Airway epithelial cell (primary cell): ENCODE results near the gene CTTNBP2NL. TPM values are rescaled to one million over a fixed set of nuclear protein-coding genes. Genes with fewer than 3 reads are reported as not detected.

ENCODE experiments used
- total RNA-seq: library from RNA; depleted of rRNA; stranded (reverse); fragments of >200 nt; gene quantifications from 2 replicates; pipeline ENCODE4 v1.2.3, GENCODE V29; 2015

The CTTNBP2NL gene, protein sequence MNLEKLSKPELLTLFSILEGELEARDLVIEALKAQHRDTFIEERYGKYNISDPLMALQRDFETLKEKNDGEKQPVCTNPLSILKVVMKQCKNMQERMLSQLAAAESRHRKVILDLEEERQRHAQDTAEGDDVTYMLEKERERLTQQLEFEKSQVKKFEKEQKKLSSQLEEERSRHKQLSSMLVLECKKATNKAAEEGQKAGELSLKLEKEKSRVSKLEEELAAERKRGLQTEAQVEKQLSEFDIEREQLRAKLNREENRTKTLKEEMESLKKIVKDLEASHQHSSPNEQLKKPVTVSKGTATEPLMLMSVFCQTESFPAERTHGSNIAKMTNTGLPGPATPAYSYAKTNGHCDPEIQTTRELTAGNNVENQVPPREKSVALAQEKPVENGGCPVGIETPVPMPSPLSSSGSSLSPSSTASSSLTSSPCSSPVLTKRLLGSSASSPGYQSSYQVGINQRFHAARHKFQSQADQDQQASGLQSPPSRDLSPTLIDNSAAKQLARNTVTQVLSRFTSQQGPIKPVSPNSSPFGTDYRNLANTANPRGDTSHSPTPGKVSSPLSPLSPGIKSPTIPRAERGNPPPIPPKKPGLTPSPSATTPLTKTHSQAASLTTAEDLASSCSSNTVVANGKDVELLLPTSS
- 12.2 and 19.4 TPM in 2 replicates for total RNA-seq

DNA sequence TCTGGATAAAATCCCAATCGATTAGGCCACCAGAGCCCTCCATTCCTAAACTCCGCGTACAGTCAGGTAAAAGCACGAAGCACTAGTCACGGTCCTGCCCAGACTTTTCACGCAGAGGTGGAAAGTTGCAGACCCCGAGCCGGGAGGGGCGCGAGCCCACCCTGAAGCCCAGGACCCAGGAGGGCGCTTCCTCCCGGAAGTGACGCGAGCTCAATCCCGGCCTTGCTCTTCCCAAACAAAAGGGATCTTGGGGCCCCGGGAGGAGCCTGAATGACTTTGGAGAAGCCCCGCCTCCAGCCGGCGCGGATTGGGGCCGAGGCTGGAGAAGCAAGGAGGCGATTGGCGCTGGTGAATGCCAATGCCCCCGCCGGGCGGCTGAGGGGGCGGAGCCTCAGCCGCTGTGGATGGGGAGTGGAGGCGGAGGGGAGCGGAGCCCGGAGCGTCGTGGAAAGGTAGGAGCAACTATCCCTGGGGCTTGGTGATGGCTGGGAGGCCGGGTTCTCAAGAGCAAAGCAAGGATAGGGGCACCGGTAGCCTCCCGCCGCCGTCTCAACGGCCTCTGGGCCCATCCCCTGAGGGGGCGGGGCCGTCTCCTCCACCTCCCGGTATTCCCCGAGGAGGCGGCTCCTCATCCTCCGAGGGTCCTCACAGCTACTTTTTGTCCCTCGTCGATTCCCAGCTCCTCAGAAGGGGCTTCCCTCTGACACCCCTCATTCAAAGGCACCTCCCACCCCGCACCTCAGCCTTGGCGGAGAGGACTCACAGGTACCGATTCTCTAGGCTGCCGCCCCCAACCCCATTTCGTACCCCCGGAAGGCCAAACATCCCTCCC lies at the start of gene CTTNBP2NL:
CTTNBP2NL (plus strand) TSS at position 394 of the 832 bp plus-strand sequence. CDS start 19,952 bp downstream, outside the sequence.

GRCh38 chr1:112508278-112509004 lies 112.4 kb downstream of the CTTNBP2NL start, which contains the start of gene WNT2B:
Gene WNT2B, plus strand, starts transcription at chr1:112508965. Its CDS starts 298 bp downstream, at chr1:112509263.

Other genes with a start within 250 kb of the CTTNBP2NL start
- gene WNT2B, start 112.8 kb downstream of the CTTNBP2NL start, total RNA-seq = 0.56 and 0.65 TPM in 2 replicates
- gene ST7L, start 222.9 kb downstream of the CTTNBP2NL start, total RNA-seq = 9.7 and 10.6 TPM in 2 replicates
- gene CAPZA1, start 223.6 kb downstream of the CTTNBP2NL start, total RNA-seq = 221 and 230 TPM in 2 replicates